GF-D8 (cell line): ENCODE measurements around the gene TRIM28.

Experiments used
- DNase-seq: peaks from one replicate; lab custom pipeline; 2025; lab: John Stamatoyannopoulos, UW

The TRIM28 gene

GRCh38 chr19:58579473-58580142, 35.7 kb downstream of the TRIM28 start:
- DNase-seq, result no peak

GRCh38 chr19:58581227-58582141, 37.6 kb downstream of the TRIM28 start:
- no peak for DNase-seq

GRCh38 chr19:58582985-58583384, 39.1 kb downstream of the TRIM28 start:
- DNase-seq, result no peak

GRCh38 chr19:58584498-58585441, 40.9 kb downstream of the TRIM28 start:
- no peak for DNase-seq

GRCh38 chr19:58585442-58586132, 41.7 kb downstream of the TRIM28 start:
- DNase-seq, result no peak

GRCh38 chr19:58586133-58586765, 42.4 kb downstream of the TRIM28 start:
- DNase-seq, result no peak
